HG03575 (cell line): ENCODE measurements around the gene ART3.

Source experiments
- ATAC-seq: cut with Tn5 transposase; IDR thresholded peaks from one replicate; pipeline ENCODE4 v1.9.1; 2021; ENCODE audit not compliant: unreplicated experiment, insufficient number of reproducible peaks, low FRiP score; ENCODE audit errors: extremely low read depth

Gene ART3

DNA sequence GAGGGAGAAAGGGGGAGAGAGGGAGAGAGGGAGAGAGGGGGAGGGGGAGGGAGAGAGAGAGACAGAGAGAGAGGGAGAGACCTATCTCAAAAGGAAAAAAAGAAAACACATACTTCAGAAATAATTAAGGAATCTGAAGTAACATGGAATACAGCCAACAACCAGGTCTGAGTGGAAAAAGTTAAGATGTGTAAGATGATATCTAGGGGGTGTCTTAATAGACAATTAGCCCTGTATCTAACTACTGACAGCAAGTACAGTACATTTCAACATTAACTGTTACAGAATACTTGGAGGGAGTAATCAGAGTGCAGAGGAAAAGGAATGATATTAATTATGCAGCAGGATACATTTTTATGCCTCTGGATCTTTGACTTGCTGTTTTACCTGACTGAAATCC lies 51.3 kb downstream of the ART3 start:
- no peak for ATAC-seq

DNA sequence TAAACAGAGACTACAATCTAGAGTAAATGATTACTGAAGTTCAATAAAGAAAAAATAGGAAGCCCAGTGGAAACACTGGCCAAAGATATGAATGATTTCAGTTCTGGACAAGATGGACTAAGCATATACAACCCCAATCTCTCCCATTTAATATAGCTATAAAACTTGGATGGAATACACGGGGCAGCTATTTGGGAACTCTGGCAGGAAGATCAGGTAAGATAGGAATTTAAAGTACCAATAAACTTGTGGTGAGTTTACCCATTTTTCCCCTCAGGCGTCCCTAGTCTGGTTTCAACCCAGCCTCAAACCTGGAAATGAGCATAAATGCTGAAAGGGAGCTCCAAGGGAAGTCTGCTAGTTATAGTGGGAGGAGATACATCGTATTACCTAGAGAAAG lies 53.2 kb downstream of the ART3 start:
- ATAC-seq: no peak

DNA sequence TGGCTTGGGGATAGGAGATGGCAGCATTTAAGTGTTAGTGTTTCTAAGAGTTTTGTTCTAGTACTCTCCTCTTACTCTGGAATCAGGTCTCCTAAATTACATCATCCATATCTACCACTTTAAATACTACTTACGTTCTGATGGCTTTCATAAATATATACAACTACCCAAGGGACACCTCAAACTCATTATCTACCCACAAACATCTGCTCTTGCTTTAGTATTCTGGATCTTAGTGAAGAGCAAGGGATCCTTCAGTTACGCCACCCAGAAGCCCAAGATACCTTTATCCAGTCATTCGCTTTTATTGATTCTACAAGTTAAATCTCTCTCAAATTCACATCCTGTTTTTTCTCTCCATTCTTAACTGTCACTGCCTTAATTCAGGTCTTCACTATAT lies 66.7 kb downstream of the ART3 start:
- no peak for ATAC-seq

DNA sequence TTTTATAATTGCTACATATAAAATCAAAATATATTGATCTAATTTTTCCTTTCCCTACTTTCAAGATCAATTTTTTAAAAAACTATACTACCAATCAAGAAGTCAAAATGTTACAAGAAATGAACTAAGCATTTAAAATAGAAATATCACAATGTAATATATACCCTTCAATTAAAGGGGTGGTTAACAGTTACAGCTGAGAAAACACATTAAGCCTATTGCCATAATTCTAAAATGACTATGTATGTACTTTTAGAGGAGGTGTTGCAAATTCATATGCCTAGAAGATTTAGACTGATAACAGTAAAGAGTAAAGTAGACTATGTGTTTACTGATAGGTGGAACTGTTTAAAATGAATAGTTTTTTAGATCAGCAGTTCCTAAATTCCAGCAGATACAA lies 70.0 kb downstream of the ART3 start:
- ATAC-seq: no peak

DNA sequence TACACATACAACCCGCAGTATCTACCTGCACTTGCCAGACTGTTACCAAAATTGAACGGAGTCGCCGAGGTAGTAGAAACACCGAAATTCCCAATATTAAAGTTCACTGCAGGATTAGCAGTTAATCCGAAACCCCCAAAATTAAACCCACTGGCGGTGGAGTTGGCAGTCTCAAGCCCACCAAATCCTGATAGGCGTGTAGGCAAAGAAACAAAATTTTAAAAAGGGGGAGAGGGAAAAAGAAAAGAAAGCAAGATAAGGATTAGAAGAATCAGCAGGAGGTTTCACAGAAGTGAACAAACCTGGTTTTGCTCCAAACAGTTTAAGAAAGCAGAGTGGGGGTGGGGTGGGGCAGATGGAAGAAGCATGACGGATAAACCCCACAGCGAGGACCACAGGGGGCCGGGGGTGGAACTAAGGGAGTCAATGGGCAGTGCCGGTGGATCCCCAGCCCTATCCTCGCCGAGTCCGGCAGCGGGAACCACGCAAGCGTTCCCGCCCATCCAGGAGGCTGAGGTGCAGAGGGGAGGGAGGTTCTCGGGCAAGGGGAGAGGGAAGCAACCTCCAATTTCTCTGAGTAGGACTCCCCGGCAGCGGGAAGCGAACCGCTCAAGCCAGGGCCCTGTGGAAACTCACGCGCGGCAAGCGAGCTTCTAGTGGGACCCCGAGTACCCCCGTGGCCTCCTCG lies 73.1 kb downstream of the ART3 start:
- no peak for ATAC-seq

DNA sequence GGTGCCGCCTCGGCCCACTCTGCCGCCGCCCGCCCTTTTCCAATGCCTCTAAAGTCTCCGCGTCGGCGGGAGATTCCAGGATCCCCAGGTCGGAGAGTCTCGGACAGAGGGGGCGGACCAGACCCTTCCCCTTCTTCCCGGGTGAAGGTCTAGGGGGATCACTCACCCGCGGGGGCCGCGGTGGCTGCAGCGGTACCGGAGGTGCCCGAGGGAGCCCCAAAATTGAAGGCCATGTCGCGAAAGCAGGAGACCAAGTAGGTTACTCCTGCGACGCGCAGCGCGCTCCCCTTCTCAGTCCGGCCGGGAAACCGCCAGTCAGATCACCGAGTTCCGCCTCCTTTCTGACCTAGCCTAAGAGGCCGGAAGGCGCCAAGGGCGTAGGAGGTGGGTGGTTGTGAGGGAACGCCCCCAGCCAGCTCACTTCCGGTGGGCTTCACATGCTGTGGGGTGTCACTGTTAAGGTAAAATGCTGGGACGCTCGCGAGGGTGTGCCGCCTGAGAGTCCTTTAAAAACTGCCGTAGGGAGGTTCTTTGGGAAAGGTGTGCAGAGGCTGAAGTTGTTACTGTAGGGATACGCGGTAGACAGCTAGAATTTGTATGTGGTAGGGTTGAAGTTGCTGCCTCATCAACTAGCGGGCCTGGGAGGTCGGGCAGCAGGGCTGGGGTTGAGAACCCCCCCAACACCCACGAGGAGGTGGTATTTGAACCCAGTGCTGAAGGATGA lies 73.8 kb downstream of the ART3 start, which contains the start of gene NUP54:
Gene NUP54, minus strand, starts transcription at position 256 of the 724 bp plus-strand sequence. Its CDS starts 23 bp downstream, at position 233.
- peak; percentile 96 for ATAC-seq

DNA sequence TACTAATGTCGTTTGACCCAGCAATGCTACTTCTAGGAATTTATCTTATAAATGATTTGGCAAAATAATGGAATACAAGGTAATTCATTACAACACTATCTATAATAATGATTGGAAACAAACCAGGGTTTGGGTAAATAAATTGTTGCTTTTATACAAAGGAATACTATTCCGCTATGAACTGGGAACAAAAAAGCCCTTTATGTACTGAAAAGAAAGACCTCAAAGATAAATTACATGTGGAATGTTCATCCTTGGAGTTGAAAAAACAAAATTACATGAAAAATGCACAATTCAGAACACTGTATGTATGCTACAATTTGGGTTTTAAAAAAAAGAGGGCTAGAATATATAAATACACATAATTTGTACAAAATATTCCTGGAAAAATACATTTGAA lies 78.8 kb downstream of the ART3 start:
- ATAC-seq: no peak

DNA sequence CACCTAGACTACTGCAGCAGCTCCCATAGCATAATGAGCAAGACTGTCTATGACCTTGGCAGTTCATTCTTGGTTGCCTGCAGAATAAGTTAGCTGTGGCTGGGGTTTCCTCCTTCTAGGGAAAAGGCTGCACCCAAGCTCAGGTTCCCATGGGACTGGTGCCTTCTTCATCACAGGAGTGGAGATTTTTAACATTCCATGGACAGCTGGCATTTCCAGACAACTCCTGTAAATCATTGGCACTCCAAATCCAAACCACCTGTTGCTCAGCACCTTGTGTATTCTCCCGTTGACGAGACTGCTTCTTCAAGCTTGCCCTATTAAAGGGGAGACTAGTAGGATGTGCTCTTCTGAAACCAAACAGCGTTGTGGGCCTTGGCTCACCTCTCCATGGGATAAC lies 81.5 kb downstream of the ART3 start:
- ATAC-seq: no peak

DNA sequence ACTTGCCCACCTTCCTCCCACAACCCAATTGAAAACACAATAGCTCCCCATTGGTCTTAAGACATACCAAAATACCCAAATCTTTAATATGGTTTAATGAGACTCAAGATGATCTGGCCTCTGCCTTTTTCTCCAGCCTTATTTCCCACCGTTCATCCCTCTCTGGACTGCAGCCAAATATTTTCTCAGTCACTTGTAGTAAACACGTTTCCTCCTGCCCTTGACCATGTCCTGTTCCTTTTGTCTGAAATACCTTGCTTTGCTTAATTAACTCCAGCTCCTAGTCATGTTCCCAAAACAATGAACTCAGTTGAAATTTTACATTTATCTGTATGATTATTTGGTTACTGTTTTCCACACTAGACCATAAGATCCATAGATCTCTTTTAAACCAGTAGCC lies 82.1 kb downstream of the ART3 start:
- ATAC-seq: no peak

DNA sequence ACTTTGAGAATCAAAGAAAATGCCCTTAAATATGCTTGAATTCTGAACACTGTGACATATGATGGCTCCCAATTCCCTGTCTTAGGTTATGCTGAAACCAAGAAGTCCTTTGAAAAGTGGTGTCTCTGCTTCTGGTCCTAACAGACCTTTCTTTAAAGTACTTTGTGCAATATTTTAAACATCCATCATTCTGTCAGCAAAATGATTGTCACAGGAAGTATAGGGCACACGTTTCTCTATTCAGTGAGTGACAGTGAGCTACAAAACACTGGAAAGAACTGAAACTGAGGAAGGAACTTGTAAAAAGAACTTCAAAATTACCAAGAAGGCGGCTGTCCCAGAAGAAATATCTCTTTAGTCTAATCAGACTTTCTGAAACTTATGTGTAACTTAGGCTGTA lies 85.8 kb downstream of the ART3 start:
- no peak for ATAC-seq
